Measurements from ENCODE around the gene NT5DC3. TPM values are rescaled to one million over a fixed set of nuclear protein-coding genes. Genes with fewer than 3 reads are reported as not detected.

Gene NT5DC3
- total RNA-seq, 2 experiments from 2014 or later = 9.6 TPM

Other genes with a start within 250 kb of the NT5DC3 start
- 100 to 1,000 TPM; 540 to 565 TPM for gene HSP90B1, start 89.2 kb upstream of the NT5DC3 start, total RNA-seq
- 10 to 100 TPM; 58.3 to 59.3 TPM for gene TDG, start 124.6 kb upstream of the NT5DC3 start, total RNA-seq
- under 1 TPM in 1 of 2 experiments, not detected in 1; 0.43 TPM for gene GLT8D2, start 209.0 kb upstream of the NT5DC3 start, total RNA-seq
- gene HCFC2, start 223.3 kb upstream of the NT5DC3 start, total RNA-seq = 1 to 10 TPM; 7.6 to 8.0 TPM

All from activated naive CD8-positive, alpha-beta T cell treated with anti-CD3 and anti-CD28 coated beads for 36 hours (primary cell).